H1 (cell line): ENCODE results near the gene TBC1D10A. TPM values are rescaled to one million over a fixed set of nuclear protein-coding genes. Genes with fewer than 3 reads are reported as not detected.

Experiments
- CTCF ChIA-PET: fragments of 300-600 bp; sonication (Branson Sonifier 250); formaldehyde crosslinking; loops from one replicate; lab custom pipeline; 2021; ENCODE audit not compliant: partially characterized antibody; lab: Charles Lee
- POLR2A ChIA-PET: fragments of 300-600 bp; sonication (Branson Sonifier 250); formaldehyde crosslinking; loops from one replicate; lab custom pipeline; 2021; ENCODE audit warnings: inconsistent platforms; ENCODE audit not compliant: partially characterized antibody; lab: Charles Lee
- DNase-seq, 2 experiments: peaks; one replicate each; pipeline versions ENCODE4 v3.0.0 to v3.0.0-alpha.2; 2010 to 2022; ENCODE audit warnings: low spot score in 2 of 2, low read depth in 1 of 2, mixed read lengths in 1 of 2
- FAIRE-seq: peaks from 2 replicates; lab custom pipeline; 2011; peaks lifted over from hg19 to GRCh38; lab: Jason Lieb, UNC
- H2AFZ ChIP-seq: 2 replicates; pipeline ENCODE4 v1.8.1; 2012; ENCODE audit warnings: low read length, inconsistent platforms
- H2AK5ac ChIP-seq: 2 replicates; pipeline ENCODE4 v1.6.1; 2013; ENCODE audit warnings: low read depth, low read length
- H2BK120ac ChIP-seq: replicated peaks from 2 replicates; pipeline ENCODE3; 2013; ENCODE audit warnings: low read depth, low read length, inconsistent platforms
- H2BK12ac ChIP-seq: 2 replicates; pipeline ENCODE4 v1.6.1; 2013; ENCODE audit warnings: low read depth, low read length
- H2BK15ac ChIP-seq: 2 replicates; pipeline ENCODE4 v1.6.1; 2013; ENCODE audit warnings: low read length
- H2BK20ac ChIP-seq: 2 replicates; pipeline ENCODE4 v1.6.1; 2013; ENCODE audit warnings: low read length
- H2BK5ac ChIP-seq: 2 replicates; pipeline ENCODE4 v1.6.1; 2013; ENCODE audit warnings: low read depth, low read length
- H3K14ac ChIP-seq: 2 replicates; pipeline ENCODE4 v1.6.1; 2013; ENCODE audit warnings: inconsistent platforms; ENCODE audit not compliant: insufficient read length
- H3K18ac ChIP-seq: 2 replicates; pipeline ENCODE4 v1.6.1; 2013; ENCODE audit warnings: low read length; ENCODE audit errors: extremely low read depth
- H3K23ac ChIP-seq: 2 replicates; pipeline ENCODE4 v1.6.1; 2013; ENCODE audit warnings: inconsistent platforms; ENCODE audit not compliant: insufficient read length
- H3K23me2 ChIP-seq: 2 replicates; pipeline ENCODE4 v1.6.1; 2013; ENCODE audit warnings: low read depth, low read length
- H3K27ac ChIP-seq: 2 replicates; pipeline ENCODE4 v1.6.1; 2011; ENCODE audit warnings: low read depth, low read length, inconsistent platforms
- H3K27me3 ChIP-seq, 4 experiments: replicated peaks in 1 of 4; 1 replicate in 1 of 4; 2 replicates in 3 of 4; pipeline versions ENCODE4 v1.6.1 to v1.8.1; 2011 to 2013; ENCODE audit warnings: low read length in 3 of 4, mild to moderate bottlenecking in 3 of 4, inconsistent platforms in 2 of 4, mixed read lengths in 2 of 4, moderate library complexity in 1 of 4; ENCODE audit not compliant: control insufficient read depth in 3 of 4, insufficient read depth in 3 of 4; ENCODE audit errors: extremely low read depth in 1 of 4
- H3K36me3 ChIP-seq, 4 experiments: 2 replicates each; pipeline versions ENCODE4 v1.6.1 to v1.8.1; 2011 to 2013; ENCODE audit warnings: mild to moderate bottlenecking in 4 of 4, low read length in 3 of 4, moderate library complexity in 2 of 4, control low read depth in 1 of 4, inconsistent platforms in 1 of 4; ENCODE audit not compliant: insufficient read depth in 4 of 4, control insufficient read depth in 2 of 4
- H3K4ac ChIP-seq: replicated peaks from 2 replicates; pipeline ENCODE3; 2013; ENCODE audit warnings: low read length, low read depth, mixed read lengths, inconsistent platforms; ENCODE audit not compliant: insufficient read length
- H3K4me1 ChIP-seq, 4 experiments: replicated peaks in 1 of 4; 1 replicate in 1 of 4; 2 replicates in 3 of 4; pipeline versions ENCODE4 v1.6.1 to v1.8.1; 2011 to 2013; ENCODE audit warnings: low read length in 3 of 4, inconsistent platforms in 2 of 4, mixed read lengths in 1 of 4; ENCODE audit not compliant: insufficient read depth in 4 of 4, control insufficient read depth in 3 of 4
- H3K4me2 ChIP-seq, 2 experiments: 2 replicates each; pipeline versions ENCODE4 v1.6.1 to v1.8.1; 2011 to 2013; ENCODE audit warnings: low read depth in 2 of 2, low read length in 2 of 2, control low read depth in 1 of 2, inconsistent platforms in 1 of 2, mild to moderate bottlenecking in 1 of 2; ENCODE audit not compliant: insufficient read depth in 1 of 2
- H3K4me3 ChIP-seq, 4 experiments: fragments of 200-600, 300-600 bp in 1 of 4; sonication (generic), shearing (Covaris generic), sonication (Bioruptor Twin) in 1 of 4; 2 replicates each; pipeline versions ENCODE4 v1.5.1 to v1.8.1; 2011 to 2016; ENCODE audit warnings: low read length in 4 of 4, low read depth in 3 of 4, control low read depth in 2 of 4, inconsistent platforms in 2 of 4, mild to moderate bottlenecking in 2 of 4, mixed read lengths in 1 of 4, moderate library complexity in 1 of 4; ENCODE audit not compliant: insufficient read depth in 2 of 4; ENCODE audit errors: extremely low read depth in 1 of 4
- H3K56ac ChIP-seq: replicated peaks from 2 replicates; pipeline ENCODE3; 2013; ENCODE audit warnings: low read depth, mild to moderate bottlenecking, mixed read lengths, low read length, inconsistent platforms; ENCODE audit not compliant: insufficient read length
- H3K79me1 ChIP-seq: 2 replicates; pipeline ENCODE4 v1.6.1; 2013; ENCODE audit warnings: low read depth, low read length, control low read depth
- H3K79me2 ChIP-seq, 2 experiments: 2 replicates each; pipeline versions ENCODE4 v1.6.1 to v1.8.1; 2012 to 2013; ENCODE audit warnings: low read length in 2 of 2, mild to moderate bottlenecking in 2 of 2, inconsistent platforms in 1 of 2; ENCODE audit not compliant: insufficient read depth in 2 of 2, control insufficient read depth in 1 of 2
- H3K9ac ChIP-seq, 4 experiments: replicated peaks in 1 of 4; 1 replicate in 1 of 4; 2 replicates in 3 of 4; pipeline versions ENCODE4 v1.6.1 to v1.8.1; 2011 to 2013; ENCODE audit warnings: low read depth in 3 of 4, low read length in 3 of 4, control low read depth in 2 of 4, mild to moderate bottlenecking in 2 of 4, moderate library complexity in 2 of 4, inconsistent platforms in 1 of 4; ENCODE audit errors: extremely low read depth in 1 of 4
- H3K9me3 ChIP-seq, 2 experiments: 2 replicates each; pipeline versions ENCODE4 v1.6.1 to v1.8.1; 2012 to 2013; ENCODE audit warnings: mild to moderate bottlenecking in 2 of 2, moderate library complexity in 2 of 2, control low read depth in 1 of 2, inconsistent platforms in 1 of 2, low read depth in 1 of 2, low read length in 1 of 2, mixed read lengths in 1 of 2; ENCODE audit not compliant: insufficient read depth in 2 of 2
- H4K20me1 ChIP-seq, 2 experiments: replicated peaks in 1 of 2; 2 replicates each; pipeline versions ENCODE3 to v1.8.1; 2011 to 2013; ENCODE audit warnings: inconsistent platforms in 2 of 2, low read length in 2 of 2, mild to moderate bottlenecking in 1 of 2; ENCODE audit not compliant: insufficient read depth in 2 of 2, control insufficient read depth in 1 of 2
- H4K5ac ChIP-seq: 2 replicates; pipeline ENCODE4 v1.6.1; 2013; ENCODE audit warnings: low read length, low read depth, mixed read lengths, inconsistent platforms; ENCODE audit not compliant: insufficient read length
- H4K8ac ChIP-seq: 2 replicates; pipeline ENCODE4 v1.8.0; 2013; ENCODE audit warnings: mild to moderate bottlenecking, moderate library complexity, low read length, inconsistent platforms; ENCODE audit not compliant: insufficient read depth; ENCODE audit errors: extremely low read depth
- H4K91ac ChIP-seq: replicated peaks from 2 replicates; pipeline ENCODE3; 2013; ENCODE audit warnings: low read length, mixed read lengths, inconsistent platforms; ENCODE audit not compliant: insufficient read length
- BACH1 ChIP-seq: IDR thresholded peaks from 2 replicates; pipeline ENCODE4 v1.6.1; 2012; ENCODE audit warnings: low read length, improper control_type of control experiment
- BCL11A ChIP-seq, 2 experiments: IDR thresholded peaks; one replicate each; pipeline ENCODE4 v1.6.1; 2011; ENCODE audit warnings: low read depth in 2 of 2, low read length in 2 of 2, mild to moderate bottlenecking in 2 of 2
- EP300 ChIP-seq, 2 experiments: IDR thresholded peaks; 1 replicate in 1 of 2; 2 replicates in 1 of 2; pipeline ENCODE4 v1.6.1; 2011 to 2012; ENCODE audit warnings: low read depth in 2 of 2, low read length in 2 of 2, mild to moderate bottlenecking in 2 of 2, borderline replicate concordance in 1 of 2, inconsistent platforms in 1 of 2, moderate library complexity in 1 of 2
- EZH2 ChIP-seq: fragments of 200-600 bp; sonication (generic); IDR thresholded peaks from 2 replicates; pipeline ENCODE4 v1.7.1; 2012; ENCODE audit warnings: low read depth, mild to moderate bottlenecking, moderate library complexity, low read length, inconsistent platforms; ENCODE audit not compliant: severe bottlenecking
- GTF2F1 ChIP-seq: IDR thresholded peaks from 2 replicates; pipeline ENCODE4 v1.6.1; 2012; ENCODE audit warnings: low read depth, low read length, improper control_type of control experiment, borderline replicate concordance
- HDAC6 ChIP-seq: IDR thresholded peaks from one replicate; pipeline ENCODE4 v1.7.1; 2012; ENCODE audit warnings: low read depth, mild to moderate bottlenecking, inconsistent platforms, low read length, moderate library complexity
- PHF8 ChIP-seq: fragments of 200-600 bp; sonication (generic); conservative IDR thresholded peaks from 2 replicates; pipeline ENCODE4 v1.7.1; 2012; ENCODE audit warnings: low read depth, mild to moderate bottlenecking, inconsistent platforms, low read length, moderate library complexity
- POU5F1 ChIP-seq: IDR thresholded peaks from 2 replicates; pipeline ENCODE4 v1.6.1; 2011; ENCODE audit warnings: low read depth, mild to moderate bottlenecking, low read length, moderate library complexity
- RBBP5 ChIP-seq: IDR thresholded peaks from 2 replicates; pipeline ENCODE4 v1.7.1; 2012; ENCODE audit warnings: low read depth, mild to moderate bottlenecking, inconsistent platforms, low read length, moderate library complexity, borderline replicate concordance
- RNF2 ChIP-seq: fragments of 200-900, 300-1000 bp; sonication (generic); IDR thresholded peaks from 2 replicates; pipeline ENCODE4 v1.7.1; 2016; ENCODE audit warnings: borderline replicate concordance, low read depth, mild to moderate bottlenecking, antibody characterized with exemption, low read length; ENCODE audit not compliant: poor library complexity, severe bottlenecking; ENCODE audit errors: missing control alignments
- SP4 ChIP-seq: IDR thresholded peaks from 2 replicates; pipeline ENCODE4 v1.6.1; 2012; ENCODE audit warnings: low read length, inconsistent platforms
- TAF7 ChIP-seq: optimal IDR thresholded peaks from 2 replicates; pipeline ENCODE3; 2011; ENCODE audit warnings: low read depth, mild to moderate bottlenecking, inconsistent platforms, low read length, moderate library complexity, borderline replicate concordance
- TBP ChIP-seq: IDR thresholded peaks from 2 replicates; pipeline ENCODE4 v1.6.1; 2011; ENCODE audit warnings: low read depth, low read length, improper control_type of control experiment
- WGBS, 2 experiments: shearing (Covaris generic) in 1 of 2; methylation state at CpG; one replicate each; pipeline versions ENCODE4 v1.1.6 to v1.1.7; 2013 to 2015; ENCODE audit warnings: low lambda C conversion rate in 2 of 2, mixed read lengths in 2 of 2, inconsistent platforms in 1 of 2, low coverage in 1 of 2, missing lambda C conversion rate in 1 of 2; ENCODE audit not compliant: insufficient replicate concordance in 2 of 2, insufficient coverage in 1 of 2, insufficient read length in 1 of 2; ENCODE audit errors: extremely low coverage in 1 of 2, missing lambda C conversion rate in 1 of 2; 5-methylcytosine and 5-hydroxymethylcytosine counted together
- polyA plus RNA-seq, 7 experiments: library from polyadenylated mRNA; depleted of rRNA in 3 of 7; stranded (reverse) in 5 of 7; unstranded in 2 of 7; fragments of >200 nt in 5 of 7; fragments of 200-250 nt in 2 of 7; gene quantifications; 1 replicate in 5 of 7; 2 replicates in 1 of 7; 4 replicates in 1 of 7; pipeline versions ENCODE4 v1.2.1 to v1.2.3, GENCODE V29; 2011 to 2013; ENCODE audit warnings: missing spikeins in 2 of 7, mixed read lengths in 2 of 7
- total RNA-seq: library from RNA; stranded (reverse); fragmentation: NEBNext Ultra II Directional; extraction: Animal tissue kit (Norgen Biotek cat#: 25700); gene quantifications from 2 replicates; pipeline ENCODE4 v1.2.1, GENCODE V29; 2021

The TBC1D10A gene
- total and polyA plus RNA-seq, 2 of the 8 experiments (the other 6 are each of a cell fraction or from before 2014, with no cell fraction given) = 5.4 to 7.0 TPM

GRCh38 chr22:30248484-30248883 is 78.3 kb downstream of the TBC1D10A start:
- Histone ChIP-seq H2BK120ac (no peak overlapping the region), H2BK12ac (peak overlapping the region; percentile 63; the same call in 1 of the 2 replicates), H3K14ac (no peak overlapping the region), H3K79me1 (peaks cover 4% of the 10 kb centered on the region), H4K20me1 (peaks cover 0 to 2% of the 10 kb centered on the region in 2 experiments), H3K23me2 (peaks cover 12% of the 10 kb centered on the region; the same call in 1 of the 2 replicates), H3K4me1 (peaks cover 4 to 26% (median 15%) of the 10 kb centered on the region in 4 experiments), H3K27me3 (no peaks in the 10 kb centered on the region; a peak in 2 of 7 replicates), H3K79me2 (no peaks in the 10 kb centered on the region), H2AK5ac (no peak overlapping the region), H2BK15ac (no peak overlapping the region; the same call in 1 of the 2 replicates), H3K4me3 (no peak overlapping the region), H3K18ac (no peak overlapping the region), H2AFZ (no peak overlapping the region), H2BK20ac (no peak overlapping the region), H3K9ac (no peak overlapping the region), H3K9me3 (no peaks in the 10 kb centered on the region), H3K4ac (no peak overlapping the region), H3K27ac (no peak overlapping the region), H3K23ac (no peak overlapping the region), H3K4me2 (no peak overlapping the region), H4K91ac (no peak overlapping the region), H4K5ac (no peak overlapping the region), H3K36me3 (0 out of 8 replicates have a peak, but pooled peaks cover 0 to 4% (median 0%) of the 10 kb centered on the region in 4 experiments), H2BK5ac (no peak overlapping the region; the same call in 1 of the 2 replicates), H4K8ac (no peak overlapping the region; the same call in 1 of the 2 replicates), H3K56ac (no peak overlapping the region)
- 83% methylated on average over 6 of the region's 6 CpGs; no CpG with 5 or more reads in 1 of the 2 experiments for WGBS, 2 experiments
- DNase-seq = no peak
- ChIA-PET CTCF (interaction anchor here (1.5 kb wide), 1 partner anchor 15 kb away, joined by 3 read pairs; no protein-coding TSS in a partner anchor), POLR2A (interaction anchor here (1.0 to 2.4 kb wide), 2 partner anchors 10 to 13 kb away, joined by 3 to 7 read pairs; no protein-coding TSS in a partner anchor)
- no peak for FAIRE-seq
- no peak for TF ChIP-seq TBP
- no peak for TF ChIP-seq BACH1
- TF ChIP-seq GTF2F1 = no peak
- no peak for TF ChIP-seq RNF2
- no peak for TF ChIP-seq EZH2
- no peak for TF ChIP-seq TAF7
- TF ChIP-seq RBBP5 = no peak
- no peak for TF ChIP-seq SP4
- TF ChIP-seq HDAC6 = no peak
- no peak for TF ChIP-seq EP300 (IDR thresholded peaks at IDR 0.05; ENCODE audit: borderline replicate concordance in 1 of 2, low read depth in 2 of 2, low read length in 2 of 2)
- TF ChIP-seq PHF8 = no peak
- no peak for TF ChIP-seq POU5F1
- no peak for TF ChIP-seq BCL11A (IDR thresholded peaks at IDR 0.05; ENCODE audit: low read depth in 2 of 2, low read length in 2 of 2)
